Body of pancreas (tissue), 4 donors: ENCODE data around the gene MAGI1.

Source experiments
- POLR2A ChIP-seq, 3 donors: fragments of 450-650 bp; IDR thresholded peaks; one replicate each; pipeline ENCODE4 v1.6.1; 2016; ENCODE audit warnings: antibody characterized with exemption in 3 of 3, mild to moderate bottlenecking in 2 of 3
- TF ChIP-seq, protein P1 (sequence below), 7 experiments: fragments of 450-650 bp in 4 of 7; fragments of 200-600 bp in 3 of 7; sonication (generic) in 3 of 7; IDR thresholded peaks; one replicate each; pipeline ENCODE4 v1.5.1; 2016 to 2019; ENCODE audit warnings: antibody characterized with exemption in 7 of 7

- TF ChIP-seq, protein P1, sequence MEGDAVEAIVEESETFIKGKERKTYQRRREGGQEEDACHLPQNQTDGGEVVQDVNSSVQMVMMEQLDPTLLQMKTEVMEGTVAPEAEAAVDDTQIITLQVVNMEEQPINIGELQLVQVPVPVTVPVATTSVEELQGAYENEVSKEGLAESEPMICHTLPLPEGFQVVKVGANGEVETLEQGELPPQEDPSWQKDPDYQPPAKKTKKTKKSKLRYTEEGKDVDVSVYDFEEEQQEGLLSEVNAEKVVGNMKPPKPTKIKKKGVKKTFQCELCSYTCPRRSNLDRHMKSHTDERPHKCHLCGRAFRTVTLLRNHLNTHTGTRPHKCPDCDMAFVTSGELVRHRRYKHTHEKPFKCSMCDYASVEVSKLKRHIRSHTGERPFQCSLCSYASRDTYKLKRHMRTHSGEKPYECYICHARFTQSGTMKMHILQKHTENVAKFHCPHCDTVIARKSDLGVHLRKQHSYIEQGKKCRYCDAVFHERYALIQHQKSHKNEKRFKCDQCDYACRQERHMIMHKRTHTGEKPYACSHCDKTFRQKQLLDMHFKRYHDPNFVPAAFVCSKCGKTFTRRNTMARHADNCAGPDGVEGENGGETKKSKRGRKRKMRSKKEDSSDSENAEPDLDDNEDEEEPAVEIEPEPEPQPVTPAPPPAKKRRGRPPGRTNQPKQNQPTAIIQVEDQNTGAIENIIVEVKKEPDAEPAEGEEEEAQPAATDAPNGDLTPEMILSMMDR (IDR thresholded peaks at IDR 0.05) = no peak
- TF ChIP-seq POLR2A (IDR thresholded peaks at IDR 0.05) = no peak
These were observed 335.7 kb downstream of the MAGI1 start for GRCh38 chr3:65703026-65703425.
